Activated CD8-positive, alpha-beta memory T cell treated with anti-CD3 and anti-CD28 coated beads, Interleukin-2, amount 10 ng/mL, durations not matched to agents 7 days and 5 days (primary cell): ENCODE results near the gene PHF21B. TPM values are rescaled to one million over a fixed set of nuclear protein-coding genes. Genes with fewer than 3 reads are reported as not detected.

Source experiments
- ATAC-seq: fragments of 150-1000 bp; cut with Tn5 transposase; one replicate; pipeline ENCODE4 v1.10.0; 2021; ENCODE audit warnings: moderate library complexity
- CTCF ChIA-PET: fragments of 350-600 bp; sonication (Branson Sonifier 250); formaldehyde crosslinking; loops from one replicate; lab custom pipeline; 2021; ENCODE audit warnings: antibody characterized with exemption; lab: Charles Lee
- DNase-seq: peaks from one replicate; pipeline ENCODE4 v3.0.0-alpha.2; 2020
- H3K27ac Mint-ChIP-seq: one replicate; pipeline ENCODE4 v1.8.0; 2021; ENCODE audit warnings: mild to moderate bottlenecking, mixed read lengths
- H3K27me3 Mint-ChIP-seq: one replicate; pipeline ENCODE4 v1.8.0; 2021; ENCODE audit warnings: mixed read lengths
- H3K36me3 Mint-ChIP-seq: one replicate; pipeline ENCODE4 v1.8.0; 2021; ENCODE audit warnings: mild to moderate bottlenecking, mixed read lengths
- H3K4me1 Mint-ChIP-seq: one replicate; pipeline ENCODE4 v1.8.0; 2021; ENCODE audit warnings: mixed read lengths
- H3K4me3 Mint-ChIP-seq: one replicate; pipeline ENCODE4 v1.8.0; 2021; ENCODE audit warnings: mild to moderate bottlenecking, moderate library complexity, mixed read lengths
- H3K9me3 Mint-ChIP-seq: one replicate; pipeline ENCODE4 v1.8.0; 2022; ENCODE audit warnings: low read depth, mixed read lengths
- total RNA-seq, 2 experiments: library from RNA; stranded (reverse); gene quantifications; one replicate each; pipeline ENCODE4 v1.2.3, GENCODE V29; 2021

The PHF21B gene
- total RNA-seq, 2 experiments from 2014 or later: 0.84 to 0.93 TPM

DNA sequence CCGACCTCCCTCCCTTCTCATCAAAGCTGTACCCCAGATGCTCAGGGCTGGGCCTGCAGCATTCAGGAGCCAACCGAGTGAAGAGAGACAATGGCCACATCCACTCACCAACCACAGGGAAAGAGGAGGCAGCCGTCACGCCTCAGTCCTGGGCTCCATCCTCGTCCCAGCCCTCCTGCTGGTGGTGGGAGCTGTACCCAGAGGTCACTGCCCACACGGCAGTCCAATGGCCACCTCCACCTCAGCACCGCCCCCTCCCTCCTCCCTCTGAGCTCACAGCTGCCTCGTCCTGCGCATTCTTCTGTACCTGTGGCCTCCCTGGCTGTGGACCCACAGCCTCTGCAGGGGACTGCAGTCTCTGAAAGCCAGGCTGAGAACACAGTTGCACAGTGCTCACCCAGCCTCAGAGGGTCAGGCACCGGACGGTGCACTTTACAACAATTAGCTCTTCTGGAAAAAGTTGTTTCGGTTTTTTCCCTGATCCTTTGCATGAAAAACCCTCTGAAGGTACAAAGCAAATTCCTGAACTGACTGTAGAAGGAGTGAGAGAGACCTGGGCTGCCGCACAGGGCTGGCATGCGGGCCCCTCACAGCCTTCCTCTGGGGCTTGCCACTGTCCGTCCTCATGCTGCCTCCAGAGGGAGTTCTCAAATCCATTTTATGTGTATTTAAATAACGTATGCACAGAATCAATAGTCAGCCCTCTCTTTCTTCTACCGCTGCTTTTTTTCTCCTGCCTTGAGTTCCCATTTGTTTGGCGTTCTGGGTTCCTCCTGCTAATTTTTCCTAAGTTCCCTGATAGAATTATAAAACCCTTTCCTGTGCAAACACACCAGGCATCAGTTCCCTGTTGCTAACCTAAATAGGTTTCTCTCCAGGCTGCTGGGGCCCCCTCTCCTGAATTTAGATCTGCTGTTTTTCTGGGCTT, 52.7 kb downstream of the PHF21B start:
- Mint-ChIP-seq H3K27me3 (peaks cover 12% of the 10 kb centered on the region), H3K27ac (no peak overlapping the region), H3K4me1 (no peaks in the 10 kb centered on the region), H3K4me3 (no peak overlapping the region), H3K36me3 (no peaks in the 10 kb centered on the region), H3K9me3 (no peaks in the 10 kb centered on the region)
- no peak for DNase-seq
- no peak for ATAC-seq
- CTCF ChIA-PET: no interaction called here

DNA sequence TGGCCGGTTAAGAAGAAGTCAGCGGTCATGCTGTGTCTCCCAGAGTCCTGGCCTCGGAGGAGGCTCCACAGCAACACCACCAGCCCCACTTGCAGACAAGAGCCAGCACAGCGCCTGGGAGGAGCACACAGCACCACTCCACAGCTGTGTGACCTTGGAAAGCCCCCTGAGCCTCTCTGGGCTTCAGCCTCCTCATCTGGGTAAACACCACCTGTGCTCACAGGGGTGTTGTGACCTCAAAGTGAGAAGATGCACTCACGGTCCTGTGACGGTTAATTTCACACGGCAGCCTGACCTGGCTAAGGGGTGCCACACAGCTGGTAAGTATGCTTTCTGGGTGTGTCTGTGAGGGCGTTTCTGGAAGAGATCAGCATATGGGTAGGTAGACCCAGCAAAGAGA, 54.7 kb downstream of the PHF21B start:
- H3K27ac Mint-ChIP-seq: no peak overlapping the region
- CTCF ChIA-PET: no interaction called here
- peaks cover 9% of the 10 kb centered on the region for H3K27me3 Mint-ChIP-seq
- no peaks in the 10 kb centered on the region for H3K4me1 Mint-ChIP-seq
- ATAC-seq (no peak), DNase-seq (no peak)
- H3K9me3 Mint-ChIP-seq: peaks cover 2% of the 10 kb centered on the region
- no peaks in the 10 kb centered on the region for H3K36me3 Mint-ChIP-seq
- no peak overlapping the region for H3K4me3 Mint-ChIP-seq

DNA sequence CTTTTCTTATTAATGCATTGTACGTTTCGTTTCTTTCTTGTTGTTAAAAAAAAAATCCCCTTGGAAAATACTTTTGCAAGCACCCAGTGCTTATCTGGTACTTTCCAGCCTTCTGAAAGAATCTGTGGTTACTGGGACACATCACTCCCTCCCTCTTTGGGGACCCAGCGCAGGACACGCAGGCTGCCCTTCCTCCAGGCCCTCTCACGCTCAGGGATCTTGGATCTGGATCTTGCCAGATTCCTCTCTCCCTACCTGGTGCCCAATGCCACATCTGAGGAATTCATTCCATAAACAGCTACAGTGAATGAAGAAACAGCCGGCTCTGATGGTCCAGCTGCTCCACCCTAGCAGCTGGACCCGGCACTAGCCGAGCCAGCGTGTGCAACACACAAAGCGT, 55.7 kb downstream of the PHF21B start:
- no peak overlapping the region for H3K4me3 Mint-ChIP-seq
- H3K9me3 Mint-ChIP-seq: peaks cover 2% of the 10 kb centered on the region
- H3K27ac Mint-ChIP-seq: no peak overlapping the region
- no peak for ATAC-seq
- H3K4me1 Mint-ChIP-seq: no peaks in the 10 kb centered on the region
- CTCF ChIA-PET: no interaction called here
- H3K36me3 Mint-ChIP-seq: no peaks in the 10 kb centered on the region
- no peak for DNase-seq
- H3K27me3 Mint-ChIP-seq: peaks cover 9% of the 10 kb centered on the region

DNA sequence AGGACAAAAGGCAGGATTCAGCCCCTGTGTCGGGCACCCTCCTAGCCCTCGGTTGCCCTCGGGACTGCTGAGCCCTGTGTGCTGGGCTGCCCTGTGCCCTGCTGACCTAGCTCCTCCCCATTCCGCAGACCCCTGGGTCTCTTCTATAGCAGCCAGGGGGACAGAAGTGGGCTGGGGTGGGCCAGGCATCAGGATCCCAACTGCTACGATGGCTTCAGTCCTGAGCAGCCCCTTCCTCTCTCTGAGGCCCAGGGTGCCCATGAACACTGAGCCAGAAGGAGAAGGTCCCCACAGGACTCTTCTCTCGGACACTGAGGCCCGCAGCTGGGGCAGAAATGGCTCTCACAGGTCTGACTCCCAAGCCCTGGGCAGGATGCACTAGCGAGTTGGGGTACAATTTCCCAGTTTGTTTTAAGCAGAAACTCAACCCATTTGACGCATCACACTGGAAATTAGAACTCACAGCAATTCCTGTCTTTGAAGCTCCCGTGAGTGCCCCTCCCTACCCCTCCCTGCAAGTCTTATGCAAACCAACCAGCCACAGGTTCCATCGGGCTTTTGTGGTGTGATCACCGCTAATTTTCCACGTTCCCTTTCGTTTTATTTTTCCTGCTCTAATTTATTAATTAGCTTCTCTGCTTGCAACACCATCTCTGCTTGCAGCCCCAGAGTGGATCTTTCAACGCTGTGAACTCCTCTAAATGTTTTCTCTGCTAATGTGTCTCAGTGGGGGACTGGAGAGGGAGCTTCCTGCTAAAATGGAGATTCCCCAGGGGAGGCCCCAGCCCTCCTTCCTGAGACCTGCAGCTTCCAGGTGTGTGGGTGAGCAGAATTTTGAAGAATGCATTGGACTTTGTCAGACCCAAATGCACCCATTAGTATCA, 56.7 kb downstream of the PHF21B start:
- no peak for ATAC-seq

DNA sequence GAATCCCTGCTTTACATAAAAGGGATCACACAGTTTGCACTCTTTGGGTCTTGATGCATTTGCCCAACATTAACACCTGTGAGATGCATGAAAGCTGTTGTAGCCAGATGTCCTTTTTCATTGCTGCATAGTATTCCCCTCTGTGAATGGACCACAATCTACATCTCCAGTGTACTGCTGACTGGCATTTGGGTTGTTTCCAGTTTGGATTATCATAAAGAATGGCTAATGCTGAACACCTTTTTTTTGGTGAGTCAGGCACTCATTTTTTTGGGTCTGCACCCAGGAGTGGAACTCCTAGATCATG, 58.3 kb downstream of the PHF21B start:
- no peaks in the 10 kb centered on the region for H3K36me3 Mint-ChIP-seq
- H3K27me3 Mint-ChIP-seq: peaks cover 9% of the 10 kb centered on the region
- DNase-seq: no peak
- H3K27ac Mint-ChIP-seq: no peak overlapping the region
- H3K4me3 Mint-ChIP-seq: no peak overlapping the region
- H3K9me3 Mint-ChIP-seq: peaks cover 2% of the 10 kb centered on the region
- ATAC-seq: no peak
- H3K4me1 Mint-ChIP-seq: no peaks in the 10 kb centered on the region
- CTCF ChIA-PET: no interaction called here

More for the DNA sequence above, 56.7 kb downstream of the PHF21B start:
- peaks cover 9% of the 10 kb centered on the region for H3K27me3 Mint-ChIP-seq
- peaks cover 2% of the 10 kb centered on the region for H3K9me3 Mint-ChIP-seq
- H3K27ac Mint-ChIP-seq: no peak overlapping the region
- H3K4me1 Mint-ChIP-seq: no peaks in the 10 kb centered on the region
- CTCF ChIA-PET: no interaction called here
- DNase-seq: no peak
- H3K4me3 Mint-ChIP-seq: no peak overlapping the region
- no peaks in the 10 kb centered on the region for H3K36me3 Mint-ChIP-seq

DNA sequence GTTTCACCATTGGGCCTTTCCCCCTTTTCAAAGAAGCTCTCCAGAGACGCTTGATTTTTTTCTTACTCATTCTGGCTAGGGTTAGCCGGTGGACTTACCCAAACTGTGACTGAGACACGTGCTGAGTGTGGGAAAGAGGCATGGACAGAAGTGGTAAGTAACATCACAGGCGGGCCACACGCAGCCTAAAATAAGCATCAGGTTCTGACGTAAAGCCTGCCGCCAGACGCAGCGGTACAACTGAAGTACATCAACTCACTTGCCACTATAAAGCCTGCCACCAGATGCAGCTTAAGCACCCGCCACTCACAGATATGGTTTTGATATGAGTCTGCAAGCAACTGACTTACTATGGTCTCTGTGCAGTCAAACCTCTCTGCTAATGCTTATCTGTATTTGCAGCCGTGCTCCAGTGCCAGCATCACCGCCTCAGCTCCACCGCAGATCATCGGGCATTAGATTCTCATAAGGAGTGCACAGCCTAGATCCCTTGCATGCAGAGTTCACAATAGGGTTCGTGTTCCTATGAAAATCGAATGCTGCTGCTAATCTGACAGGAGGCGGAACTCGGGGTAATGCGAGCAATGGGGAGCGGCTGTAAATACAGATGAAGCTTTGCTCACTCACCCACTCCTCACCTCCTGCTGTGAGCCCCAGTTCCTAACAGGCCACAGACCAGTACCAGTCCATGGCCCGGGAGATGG, 58.8 kb downstream of the PHF21B start:
- Mint-ChIP-seq H3K9me3 (peaks cover 2% of the 10 kb centered on the region), H3K36me3 (no peaks in the 10 kb centered on the region), H3K27ac (no peak overlapping the region), H3K4me3 (no peak overlapping the region), H3K4me1 (no peaks in the 10 kb centered on the region), H3K27me3 (peaks cover 9% of the 10 kb centered on the region)
- ATAC-seq (no peak), DNase-seq (no peak)
- CTCF ChIA-PET: no interaction called here

DNA sequence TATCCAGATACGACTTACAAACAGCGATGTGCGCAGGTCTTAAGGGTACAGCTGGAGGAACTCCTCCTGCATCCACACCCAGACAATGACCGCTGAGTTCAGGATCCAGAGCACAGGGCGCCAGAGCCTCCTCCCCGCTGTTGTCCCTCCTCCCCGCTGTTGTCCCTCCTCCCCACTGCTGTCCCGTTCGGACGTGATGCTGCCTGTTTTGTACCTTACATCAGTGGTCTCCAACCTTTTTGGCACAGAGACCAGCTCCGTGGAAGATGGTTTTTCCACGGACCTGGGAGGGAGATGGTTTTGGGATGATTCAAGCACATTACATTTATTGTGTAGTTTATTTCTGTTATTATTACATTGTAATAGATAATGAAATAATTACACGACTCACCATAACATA, 62.0 kb downstream of the PHF21B start:
- Mint-ChIP-seq H3K4me1 (no peaks in the 10 kb centered on the region), H3K4me3 (no peak overlapping the region), H3K36me3 (no peaks in the 10 kb centered on the region), H3K9me3 (peaks cover 2% of the 10 kb centered on the region), H3K27ac (no peak overlapping the region), H3K27me3 (no peaks in the 10 kb centered on the region)
- CTCF ChIA-PET: no interaction called here
- ATAC-seq (no peak), DNase-seq (no peak)

DNA sequence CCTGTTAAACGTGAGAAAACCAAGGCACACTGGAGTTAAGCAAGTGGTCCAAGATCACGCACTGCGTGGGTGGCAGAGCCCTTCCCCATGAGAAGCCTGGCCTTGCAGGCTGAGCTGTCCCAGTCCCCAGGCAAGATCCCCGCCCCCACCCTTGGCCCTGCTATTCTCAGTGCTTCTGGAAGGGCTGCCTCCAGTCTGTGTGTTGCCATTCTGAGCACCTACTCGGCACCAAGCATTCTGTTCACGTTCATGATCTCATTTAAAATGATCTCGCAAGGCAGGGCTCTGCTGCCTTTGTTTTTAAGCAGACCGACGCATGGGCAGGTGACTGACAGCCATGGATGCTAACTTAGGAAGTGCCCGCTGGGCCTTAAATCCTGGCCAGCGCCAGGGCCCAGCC, 62.8 kb downstream of the PHF21B start:
- ATAC-seq: no peak
- no peak overlapping the region for H3K4me3 Mint-ChIP-seq
- H3K9me3 Mint-ChIP-seq: peaks cover 2% of the 10 kb centered on the region
- no peaks in the 10 kb centered on the region for H3K36me3 Mint-ChIP-seq
- no peaks in the 10 kb centered on the region for H3K4me1 Mint-ChIP-seq
- CTCF ChIA-PET: interaction anchor here (0.5 kb wide), 1 partner anchor 33 kb away, joined by 5 read pairs; no protein-coding TSS in a partner anchor
- no peak for DNase-seq
- H3K27me3 Mint-ChIP-seq: no peaks in the 10 kb centered on the region
- no peak overlapping the region for H3K27ac Mint-ChIP-seq

DNA sequence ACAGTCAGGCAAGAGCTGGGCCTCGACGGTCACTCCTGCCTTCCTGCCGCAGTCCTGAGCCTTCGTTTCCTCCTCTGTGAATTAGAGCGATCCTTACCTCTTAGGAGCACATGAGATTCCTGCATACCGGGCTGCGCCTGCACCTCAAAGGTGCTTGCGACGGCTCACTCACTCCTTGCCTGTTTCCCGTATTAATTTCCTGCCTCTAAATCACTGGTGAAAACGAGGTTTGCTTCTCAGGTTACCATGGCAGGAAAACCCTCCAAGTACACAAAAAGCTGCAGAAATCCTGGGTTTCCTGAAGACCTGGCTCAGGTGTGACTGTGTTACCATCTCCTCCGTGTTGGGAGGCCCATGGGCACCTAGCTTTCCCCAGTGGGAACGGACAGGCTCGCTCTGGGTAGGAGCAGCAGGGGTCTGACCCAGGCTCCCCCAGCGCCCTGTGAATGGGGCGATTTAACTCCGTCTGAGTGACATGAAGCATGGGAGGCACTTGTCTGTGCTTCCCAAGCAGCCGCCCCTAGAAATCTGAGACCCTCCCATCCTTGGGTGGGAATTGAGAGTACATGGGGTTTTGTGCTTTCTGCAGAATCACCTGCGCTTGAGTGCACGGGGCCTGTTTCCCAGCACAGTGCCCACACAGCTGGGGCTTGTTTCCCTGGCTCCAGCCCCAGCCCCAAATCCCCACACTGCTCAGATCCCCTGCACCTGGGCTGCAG, 64.8 kb downstream of the PHF21B start:
- no peaks in the 10 kb centered on the region for H3K27me3 Mint-ChIP-seq
- no peak overlapping the region for H3K27ac Mint-ChIP-seq
- H3K36me3 Mint-ChIP-seq: no peaks in the 10 kb centered on the region
- CTCF ChIA-PET: no interaction called here
- no peak overlapping the region for H3K4me3 Mint-ChIP-seq
- no peaks in the 10 kb centered on the region for H3K4me1 Mint-ChIP-seq
- no peaks in the 10 kb centered on the region for H3K9me3 Mint-ChIP-seq
- ATAC-seq (no peak), DNase-seq (no peak)

DNA sequence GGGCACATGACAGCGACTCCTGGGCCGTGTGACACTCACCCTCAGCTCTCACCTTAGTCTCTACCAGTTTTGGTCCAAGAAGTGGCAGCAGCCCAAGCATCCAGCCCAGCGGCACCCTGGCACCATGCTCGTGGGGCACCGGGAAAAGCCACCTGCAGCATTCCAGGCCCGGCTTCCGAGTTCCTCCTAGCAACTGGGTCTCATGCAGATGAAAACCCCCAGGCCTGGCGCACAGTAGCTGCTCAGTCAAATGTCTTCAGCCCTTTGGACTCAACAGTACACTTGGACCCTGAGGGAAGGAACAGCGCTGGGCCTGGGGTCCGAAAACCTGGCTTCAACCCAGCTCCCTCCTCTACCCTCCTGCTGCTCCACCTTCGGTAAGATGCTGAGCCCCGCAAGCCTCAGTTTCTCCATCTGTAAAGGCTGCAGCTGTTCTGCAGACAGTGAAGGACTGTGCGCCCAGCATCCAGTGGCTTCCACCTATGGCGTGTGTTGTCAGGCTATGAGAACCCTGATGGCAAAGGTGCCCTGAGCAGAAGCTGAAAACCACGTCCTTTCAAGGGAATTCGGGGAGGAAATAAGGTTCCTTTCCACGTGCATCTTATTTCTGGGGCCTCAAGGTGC, 66.0 kb downstream of the PHF21B start:
- no peaks in the 10 kb centered on the region for H3K4me1 Mint-ChIP-seq
- CTCF ChIA-PET: no interaction called here

DNA sequence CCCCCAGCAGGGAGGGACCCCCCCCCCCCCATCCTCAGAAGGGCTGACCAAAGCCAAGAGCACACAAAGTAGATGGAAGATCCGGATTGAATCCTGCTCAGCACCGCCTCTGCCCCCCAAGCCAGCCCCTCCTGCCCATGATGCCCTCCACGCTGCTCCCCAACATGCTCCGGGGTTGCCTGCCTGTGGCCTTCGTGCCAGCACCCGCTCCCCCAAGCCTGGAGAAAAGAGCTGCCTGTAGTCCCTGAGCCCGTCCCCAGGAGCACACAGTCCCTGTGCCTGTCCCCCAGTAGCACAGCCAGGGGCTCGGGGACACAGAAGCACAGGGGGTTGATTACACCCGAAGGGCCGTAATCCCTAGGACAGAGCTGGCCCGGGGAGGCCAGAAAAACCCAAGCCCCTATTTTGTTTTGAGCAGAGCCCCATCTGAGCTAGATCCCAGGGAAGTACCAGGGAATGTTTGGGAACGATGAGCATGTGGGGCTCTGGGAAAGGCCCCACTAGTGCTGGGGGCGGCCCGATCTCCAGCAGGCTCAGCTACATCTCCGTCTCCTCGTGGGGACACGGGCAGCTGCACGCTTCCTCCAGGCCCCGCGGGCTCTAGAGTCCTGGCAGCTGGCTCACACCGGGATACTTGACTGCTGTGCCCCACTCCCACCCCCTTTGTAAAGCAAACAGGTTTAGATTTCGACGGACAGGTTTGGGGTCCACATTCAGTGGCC, 66.7 kb downstream of the PHF21B start:
- H3K27ac Mint-ChIP-seq: no peak overlapping the region

More for the DNA sequence above, 66.0 kb downstream of the PHF21B start:
- DNase-seq (no peak), ATAC-seq (no peak)
- Mint-ChIP-seq H3K4me3 (no peak overlapping the region), H3K9me3 (no peaks in the 10 kb centered on the region), H3K36me3 (no peaks in the 10 kb centered on the region), H3K27ac (no peak overlapping the region), H3K27me3 (no peaks in the 10 kb centered on the region)

DNA sequence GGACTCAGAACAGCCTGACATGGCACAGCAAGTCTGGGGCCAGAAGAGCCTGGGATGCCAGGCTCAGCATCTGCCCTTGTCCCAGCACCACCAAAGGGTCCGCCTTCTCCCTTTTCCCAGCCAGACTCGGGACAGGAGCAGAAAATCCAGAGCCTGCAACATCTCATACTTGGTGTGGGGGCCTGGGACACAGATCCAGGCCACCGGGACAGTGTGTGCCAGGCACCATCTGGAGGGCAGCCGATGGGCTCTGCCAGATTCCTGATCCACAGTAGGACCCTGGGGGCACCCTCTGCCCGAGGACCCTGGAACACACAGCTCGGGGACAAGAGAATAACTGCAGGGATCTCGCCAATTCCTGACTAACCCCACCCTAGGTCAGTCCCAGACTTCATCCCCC, 67.7 kb downstream of the PHF21B start:
- H3K36me3 Mint-ChIP-seq: no peaks in the 10 kb centered on the region
- H3K4me1 Mint-ChIP-seq: no peaks in the 10 kb centered on the region
- no peak overlapping the region for H3K27ac Mint-ChIP-seq
- ATAC-seq (no peak), DNase-seq (no peak)
- no peaks in the 10 kb centered on the region for H3K27me3 Mint-ChIP-seq
- no peaks in the 10 kb centered on the region for H3K9me3 Mint-ChIP-seq
- CTCF ChIA-PET: no interaction called here
- no peak overlapping the region for H3K4me3 Mint-ChIP-seq

More for the DNA sequence above, 66.7 kb downstream of the PHF21B start:
- CTCF ChIA-PET: no interaction called here
- H3K4me1 Mint-ChIP-seq: no peaks in the 10 kb centered on the region
- H3K9me3 Mint-ChIP-seq: no peaks in the 10 kb centered on the region
- ATAC-seq (no peak), DNase-seq (no peak)
- H3K4me3 Mint-ChIP-seq: no peak overlapping the region
- H3K27me3 Mint-ChIP-seq: no peaks in the 10 kb centered on the region
- H3K36me3 Mint-ChIP-seq: no peaks in the 10 kb centered on the region
